ENCODE measurements around the gene CCL21. TPM values are rescaled to one million over a fixed set of nuclear protein-coding genes. Genes with fewer than 3 reads are reported as not detected.

Gene CCL21
- total and polyA plus RNA-seq, 2 of the 4 experiments (the other 2 are of a cell fraction): not detected

GRCh38 chr9:34719021-34719768, 9.3 kb upstream of the CCL21 start:
- Histone ChIP-seq H3K27me3 (ENCODE audit: control insufficient read depth, insufficient read depth, low read length) (peaks cover 23% of the 10 kb centered on the region), H3K4me3 (ENCODE audit: insufficient read depth, low read depth, low read length) (no peak overlapping the region), H2BK15ac (ENCODE audit: low read depth, low read length) (no peak overlapping the region), H3K14ac (replicated peaks; ENCODE audit: low read depth, low read length) (no peak overlapping the region), H2AK5ac (ENCODE audit: low read depth, low read length) (no peak overlapping the region), H3K23ac (ENCODE audit: low read depth, low read length) (no peak overlapping the region), H3K4me1 (ENCODE audit: control insufficient read depth, insufficient read depth, low read length) (no peaks in the 10 kb centered on the region; the same call in 1 of the 2 replicates), H3K4me2 (ENCODE audit: low read depth, low read length) (no peak overlapping the region), H3K18ac (ENCODE audit: low read depth, low read length) (no peak overlapping the region), H2BK20ac (ENCODE audit: low read depth, low read length) (no peak overlapping the region), H2BK120ac (ENCODE audit: low read depth, low read length) (no peak overlapping the region), H3K9me1 (ENCODE audit: insufficient read depth, low read length) (peaks cover 2% of the 10 kb centered on the region; the same call in 1 of the 2 replicates), H3K9ac (ENCODE audit: low read depth, low read length) (no peak overlapping the region), H2AK9ac (replicated peaks; ENCODE audit: low read depth, low read length, poor library complexity) (no peak overlapping the region), H2AFZ (replicated peaks; ENCODE audit: low read length, poor library complexity) (no peak overlapping the region), H4K8ac (ENCODE audit: low read depth in 2 of 2, low read length in 2 of 2) (no peak overlapping the region), H3K4ac (ENCODE audit: low read depth, low read length) (no peak overlapping the region), H3K36me3 (ENCODE audit: control insufficient read depth, insufficient read depth, low read length) (no peaks in the 10 kb centered on the region), H3K9me3 (ENCODE audit: control insufficient read depth, insufficient read depth, low read length) (no peaks in the 10 kb centered on the region), H4K5ac (ENCODE audit: low read depth, low read length) (no peak overlapping the region), H4K91ac (ENCODE audit: insufficient read depth, low read depth, low read length) (no peak overlapping the region), H2BK5ac (ENCODE audit: low read depth, low read length, poor library complexity, severe bottlenecking) (no peak overlapping the region), H3K56ac (ENCODE audit: extremely low read depth, insufficient read depth, low read length) (no peak overlapping the region), H4K20me1 (ENCODE audit: insufficient read depth, low read length) (no peaks in the 10 kb centered on the region), H3K79me1 (ENCODE audit: low read depth in 1 of 2, low read length in 2 of 2) (no peaks in the 10 kb centered on the region), H3K27ac (ENCODE audit: insufficient read depth, low read length) (no peak overlapping the region)
- TF ChIP-seq CTCF (conservative IDR thresholded peaks at IDR 0.05; ENCODE audit: low read depth, low read length) (no peak), MAFK (IDR thresholded peaks at IDR 0.05; ENCODE audit: low read depth, low read length) (no peak), RAD21 (IDR thresholded peaks at IDR 0.05; ENCODE audit: low read length) (no peak), MAZ (IDR thresholded peaks at IDR 0.05; ENCODE audit: borderline replicate concordance, low read depth, low read length) (no peak), CEBPB (IDR thresholded peaks at IDR 0.05; ENCODE audit: low read depth, low read length) (no peak), MXI1 (IDR thresholded peaks at IDR 0.05; ENCODE audit: borderline replicate concordance, low read depth, low read length) (no peak)
- TF ChIP-seq, protein P1, sequence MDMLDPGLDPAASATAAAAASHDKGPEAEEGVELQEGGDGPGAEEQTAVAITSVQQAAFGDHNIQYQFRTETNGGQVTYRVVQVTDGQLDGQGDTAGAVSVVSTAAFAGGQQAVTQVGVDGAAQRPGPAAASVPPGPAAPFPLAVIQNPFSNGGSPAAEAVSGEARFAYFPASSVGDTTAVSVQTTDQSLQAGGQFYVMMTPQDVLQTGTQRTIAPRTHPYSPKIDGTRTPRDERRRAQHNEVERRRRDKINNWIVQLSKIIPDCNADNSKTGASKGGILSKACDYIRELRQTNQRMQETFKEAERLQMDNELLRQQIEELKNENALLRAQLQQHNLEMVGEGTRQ (IDR thresholded peaks at IDR 0.05; ENCODE audit: low read depth, low read length): no peak
- DNase-seq: no peak
- CTCF ChIA-PET: interaction anchor here (0.5 kb wide), 1 partner anchor 63 kb away, joined by 4 read pairs; no protein-coding TSS in a partner anchor
- in situ Hi-C loops (cut with MboI; ENCODE audit: low sequenced_read_pairs) (no loop called here), dilution Hi-C loops (cut with HindIII; ENCODE audit: low sequenced_read_pairs, unreplicated experiment) (no loop called here), intact Hi-C loops (cut with micrococcal nuclease) (no loop called here)
- no peak for ATAC-seq (ENCODE audit: low read depth)
- WGBS, 2 experiments (ENCODE audit: extremely low coverage in 2 of 2, insufficient read length in 1 of 2): 78% methylated on average over 3 of the region's 8 CpGs; no CpG with 5 or more reads in 1 of the 2 experiments
- POLR2A ChIA-PET (ENCODE audit: unreplicated experiment): no interaction called here
- no TSS peak for BruUV-seq (replicated peaks)

All from IMR-90 (cell line).